Heart left ventricle (tissue), 16 donors: ENCODE measurements around the gene RPL38. TPM values are rescaled to one million over a fixed set of nuclear protein-coding genes. Genes with fewer than 3 reads are reported as not detected.
A peak's percentile ranks its signal among the peaks of the same experiment; 100 is the strongest.

Experiments
- ATAC-seq, 4 donors: fragments of 200-7000 bp; cut with Tn5 transposase; one replicate each; pipeline ENCODE4 v1.9.1; 2020 to 2022; ENCODE audit warnings: moderate library complexity in 4 of 4, mild to moderate bottlenecking in 3 of 4, moderate number of reproducible peaks in 1 of 4
- DNase-seq, 5 donors: peaks; one replicate each; pipeline ENCODE4 v3.0.0-alpha.2; 2020
- H3K27ac ChIP-seq, 12 donors: fragments of 200-600 bp; sonication (generic) in 4 of 12; one replicate each; pipeline versions ENCODE4 v1.5.0 to v1.8.0; 2016 to 2022; ENCODE audit warnings: mild to moderate bottlenecking in 2 of 12
- H3K27me3 ChIP-seq, 9 donors: fragments of 200-600 bp; sonication (generic) in 2 of 9; one replicate each; pipeline versions ENCODE4 v1.5.1 to v1.8.0; 2016 to 2022; ENCODE audit warnings: mild to moderate bottlenecking in 3 of 9
- H3K36me3 ChIP-seq, 9 donors: fragments of 200-600 bp; sonication (generic) in 2 of 9; one replicate each; pipeline versions ENCODE4 v1.5.0 to v1.8.0; 2018 to 2022; ENCODE audit warnings: mild to moderate bottlenecking in 2 of 9
- H3K4me1 ChIP-seq, 12 donors: fragments of 200-600 bp; sonication (generic) in 4 of 12; one replicate each; pipeline versions ENCODE4 v1.5.0 to v1.8.0; 2016 to 2022; ENCODE audit warnings: mild to moderate bottlenecking in 3 of 12
- H3K4me3 ChIP-seq, 12 donors: fragments of 200-600 bp; sonication (generic) in 4 of 12; one replicate each; pipeline versions ENCODE4 v1.5.0 to v1.8.0; 2017 to 2022; ENCODE audit warnings: mild to moderate bottlenecking in 9 of 12, moderate library complexity in 4 of 12
- H3K9me3 ChIP-seq, 12 donors: fragments of 200-600 bp; sonication (generic) in 4 of 12; one replicate each; pipeline versions ENCODE4 v1.5.0 to v1.8.0; 2016 to 2022; ENCODE audit warnings: mild to moderate bottlenecking in 1 of 12
- POLR2A ChIP-seq, 2 donors: fragments of 450-650 bp; IDR thresholded peaks; one replicate each; pipeline ENCODE4 v1.6.1; 2017; ENCODE audit warnings: antibody characterized with exemption in 2 of 2, mild to moderate bottlenecking in 2 of 2, moderate library complexity in 2 of 2
- WGBS, 4 donors: extraction: QIAGEN DNeasy Blood & Tissue Kit in 2 of 4; methylation state at CpG; one replicate each; pipeline versions ENCODE4 v1.1.5 to v1.1.7; 2013 to 2018; 5-methylcytosine and 5-hydroxymethylcytosine counted together
- intact Hi-C, 10 donors: fragments of 100-400 bp; cut with DNase I; formaldehyde crosslinking; loops; one replicate each; pipeline versions ENCODE4 v1.11.1 to v1.14.2; 2022
- long read RNA-seq, 3 donors: library from polyadenylated mRNA; unstranded; transcript quantifications; one replicate each; pipeline ENCODE4 v2.0.0, GENCODE V29; 2020 to 2021
- polyA plus RNA-seq, 2 donors: library from polyadenylated mRNA; stranded (reverse); fragments of 200-250 nt; gene quantifications; one replicate each; pipeline ENCODE4 v1.2.3, GENCODE V29; 2013
- total RNA-seq, 9 donors: library from RNA; depleted of rRNA in 2 of 9; stranded (reverse); fragments of >200 nt in 2 of 9; fragmentation: NEBNext Ultra II Directional in 3 of 9; extraction: Animal tissue kit (Norgen Biotek cat#: 25700) in 3 of 9; gene quantifications; one replicate each; pipeline versions ENCODE4 v1.1.0 to v1.2.4, GENCODE V29; 2016 to 2023
- TF ChIP-seq, protein P1 (sequence below), 12 donors: fragments of 200-600 bp; sonication (generic) in 4 of 12; IDR thresholded peaks; one replicate each; pipeline versions ENCODE4 v1.5.0 to v1.8.0; 2018 to 2022; ENCODE audit warnings: antibody characterized with exemption in 12 of 12, mild to moderate bottlenecking in 5 of 12
- donor health status: ischemic (EF 13 %, LVEDD 7.1; RV severe dilation, severe dysfunction).
- donor health status: healthy with polysubstance abuse.
- donor health status: DM: no; HTN: yes; CAD: no.
- donor health status: DM: no; HTN: no; CAD: no.
- donor health status: ischemic (EF 25% LVEDD 6.9; RV normal size, moderate dysfunction).
- donor health status: ischemic (EF 25% LVEDD 5.7; RV mildly dilated, moderate dysfunction).
- donor health status: healthy.
- donor health status: DM: yes; HTN: yes; CAD: no.
- donor health status: ischemic (EF 35%, LVEDD 5.7; RV mildly dilated, moderate dysfunction).
- donor health status: nonischemic (EF 11% LVEDD 7.7; RV severe dilation, severe dysfunction).
- donor health status: DM: yes; HTN: yes; CAD: no.
- donor health status: PGD.
- donor health status: ischemic (EF 29% LVEDD 5.4; RV normal size, mild dysfunction).
- donor health status: nonischemic (EF 23%, LVEDD 6.1; RV moderate dilation, normal function).

Gene RPL38
- 100 to 1,000 TPM; 244 to 836 (median 739) TPM for total RNA-seq
- 1,000 to 10,000 TPM in 1 of 2 donors, 100 to 1,000 TPM in 1; 903 to 1,830 TPM for polyA plus RNA-seq
- long read RNA-seq, donor 1, transcript RPL38-202 (5 exons, 431 nt): minor isoform, 31 of 184 reads
- long read RNA-seq, donor 1, transcript RPL38-201 (5 exons, 1,170 nt): major isoform, 140 of 184 reads
- long read RNA-seq, donor 1, transcript RPL38-206 (4 exons, 532 nt): minor isoform, 5 of 184 reads
- long read RNA-seq, donor 1, partial matches to known transcripts: 2 of 184 reads
- long read RNA-seq, donor 1, other reads (novel, unspliced or antisense): 1 of 184 reads
- long read RNA-seq, donor 2, transcript RPL38-202 (5 exons, 431 nt): minor isoform, 15 of 90 reads
- long read RNA-seq, donor 2, transcript RPL38-201 (5 exons, 1,170 nt): major isoform, 70 of 90 reads
- long read RNA-seq, donor 2, partial matches to known transcripts: 2 of 90 reads
- long read RNA-seq, donor 2, other reads (novel, unspliced or antisense): 0 of 90 reads
- long read RNA-seq, donor 3, transcript RPL38-206 (4 exons, 532 nt): minor isoform, 5 of 152 reads
- long read RNA-seq, donor 3, transcript RPL38-201 (5 exons, 1,170 nt): major isoform, 115 of 152 reads
- long read RNA-seq, donor 3, transcript RPL38-202 (5 exons, 431 nt): minor isoform, 25 of 152 reads
- long read RNA-seq, donor 3, partial matches to known transcripts: 5 of 152 reads
- long read RNA-seq, donor 3, other reads (novel, unspliced or antisense): 2 of 152 reads

DNA sequence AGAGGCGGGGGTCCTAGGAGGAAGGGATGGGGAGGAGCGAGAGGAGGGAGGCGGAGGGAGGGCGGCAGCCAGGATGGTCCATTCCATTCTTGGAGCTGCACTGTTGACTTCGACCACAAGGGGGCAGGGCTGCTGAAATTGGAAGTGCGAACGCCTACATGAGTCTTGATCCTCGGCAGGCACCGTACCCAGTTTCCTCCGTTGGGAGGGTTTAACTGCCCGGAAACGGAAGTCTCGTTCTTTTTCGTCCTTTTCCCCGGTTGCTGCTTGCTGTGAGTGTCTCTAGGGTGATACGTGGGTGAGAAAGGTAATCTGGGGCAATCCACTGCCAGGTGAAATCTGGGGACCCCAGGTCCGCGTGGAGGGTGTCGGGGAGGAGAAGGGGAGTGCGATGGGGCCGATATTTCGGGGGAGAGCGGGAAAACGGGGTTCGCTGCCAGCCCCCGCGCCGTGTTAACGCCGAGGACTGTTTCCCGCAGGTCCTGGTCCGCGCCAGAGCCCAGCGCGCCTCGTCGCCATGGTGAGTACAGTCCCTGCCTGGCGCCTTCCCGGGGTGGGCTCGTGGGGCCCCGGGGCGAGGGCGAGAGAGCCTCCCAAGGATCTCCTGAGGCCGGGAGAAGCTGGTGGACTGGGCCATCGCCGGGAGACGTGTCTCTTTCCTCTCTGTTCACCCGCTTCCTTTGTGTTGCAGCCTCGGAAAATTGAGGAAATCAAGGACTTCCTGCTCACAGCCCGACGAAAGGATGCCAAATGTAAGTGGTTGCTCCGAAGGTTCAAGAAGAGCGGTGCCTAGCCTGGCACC lies at the start of gene RPL38:
Gene RPL38 (plus strand): TSS at position 240 of the 802 bp plus-strand sequence. CDS start 278 bp downstream, at position 518.
- Histone ChIP-seq H3K4me3 (peak within 1 kb of the TSS; percentile 74 to 97 (median 90)), H3K9me3 (no peaks in the 10 kb centered on the region), H3K36me3 (peaks cover 0 to 44% (median 39%) of the 10 kb centered on the region in 9 donors), H3K4me1 (peaks cover 0 to 55% (median 37%) of the 10 kb centered on the region in 12 donors), H3K27me3 (peaks cover 0 to 23% (median 17%) of the 10 kb centered on the region in 9 donors), H3K27ac (peak within 1 kb of the TSS; percentile 58 to 93 (median 81))
- WGBS, 4 donors: 1% methylated on average over 27 to 53 of the region's 53 CpGs
- ATAC-seq (peak; percentile 81 to 89 (median 86)), DNase-seq (peak; percentile 94 to 97 (median 96))
- TF ChIP-seq, protein P1, sequence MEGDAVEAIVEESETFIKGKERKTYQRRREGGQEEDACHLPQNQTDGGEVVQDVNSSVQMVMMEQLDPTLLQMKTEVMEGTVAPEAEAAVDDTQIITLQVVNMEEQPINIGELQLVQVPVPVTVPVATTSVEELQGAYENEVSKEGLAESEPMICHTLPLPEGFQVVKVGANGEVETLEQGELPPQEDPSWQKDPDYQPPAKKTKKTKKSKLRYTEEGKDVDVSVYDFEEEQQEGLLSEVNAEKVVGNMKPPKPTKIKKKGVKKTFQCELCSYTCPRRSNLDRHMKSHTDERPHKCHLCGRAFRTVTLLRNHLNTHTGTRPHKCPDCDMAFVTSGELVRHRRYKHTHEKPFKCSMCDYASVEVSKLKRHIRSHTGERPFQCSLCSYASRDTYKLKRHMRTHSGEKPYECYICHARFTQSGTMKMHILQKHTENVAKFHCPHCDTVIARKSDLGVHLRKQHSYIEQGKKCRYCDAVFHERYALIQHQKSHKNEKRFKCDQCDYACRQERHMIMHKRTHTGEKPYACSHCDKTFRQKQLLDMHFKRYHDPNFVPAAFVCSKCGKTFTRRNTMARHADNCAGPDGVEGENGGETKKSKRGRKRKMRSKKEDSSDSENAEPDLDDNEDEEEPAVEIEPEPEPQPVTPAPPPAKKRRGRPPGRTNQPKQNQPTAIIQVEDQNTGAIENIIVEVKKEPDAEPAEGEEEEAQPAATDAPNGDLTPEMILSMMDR (IDR thresholded peaks at IDR 0.05): peak; percentile 86 to 98 (median 94)
- TF ChIP-seq POLR2A (IDR thresholded peaks at IDR 0.05): peak in 1 of 2 donors; percentile 85
- intact Hi-C loops: loop anchor here in 4 of 10 donors (1.0 to 10.0 kb wide), 3 partner anchors 158 to 251 kb away; partner anchors contain the start of gene BTBD17 (in 2 of the 4)

DNA sequence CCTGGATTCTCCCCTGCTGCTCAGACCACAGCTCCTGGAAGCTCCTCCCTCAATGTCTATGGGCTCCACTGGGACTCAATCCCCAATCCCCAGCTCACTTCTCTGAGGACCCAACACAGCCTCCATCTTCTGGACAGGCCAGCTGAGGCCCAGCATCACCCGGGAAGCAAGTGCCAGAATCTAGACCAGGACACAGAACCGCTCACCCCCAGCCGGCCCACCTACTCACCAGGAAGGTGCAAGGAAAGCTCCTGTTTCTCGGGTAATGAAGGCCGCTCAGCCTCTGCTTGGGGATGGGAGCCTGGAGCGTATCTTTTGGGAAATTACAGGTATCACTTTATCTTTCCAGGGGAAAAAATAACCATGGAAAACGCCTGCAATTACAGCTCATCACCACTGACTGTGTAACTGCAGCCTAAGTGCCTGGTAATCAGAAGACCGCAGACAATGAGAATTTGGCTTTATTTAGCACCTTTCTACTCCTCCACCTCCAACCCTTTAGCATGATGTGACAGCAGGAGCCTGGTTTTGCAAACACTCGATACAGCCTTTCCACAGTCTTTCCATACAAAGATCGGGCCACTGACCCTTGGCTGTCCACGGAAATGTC lies 49.6 kb upstream of the RPL38 start:
- ATAC-seq (no peak), DNase-seq (peak in 1 of 5 donors; percentile 6)
- TF ChIP-seq POLR2A (IDR thresholded peaks at IDR 0.05): no peak
- TF ChIP-seq, protein P1 (IDR thresholded peaks at IDR 0.05): peak in 1 of 12 donors; percentile 20
- no peaks in the 10 kb centered on the region for H3K36me3 ChIP-seq
- peaks cover 0 to 16% (median 4%) of the 10 kb centered on the region in 9 donors for H3K27me3 ChIP-seq
- H3K9me3 ChIP-seq: no peaks in the 10 kb centered on the region
- no peaks in the 10 kb centered on the region for H3K4me1 ChIP-seq
- H3K4me3 ChIP-seq: no peak overlapping the region
- intact Hi-C loops: no loop called here
- no peak overlapping the region for H3K27ac ChIP-seq
- 74 to 81% (median 76%) methylated on average over 11 of the region's 11 CpGs for WGBS, 4 donors

DNA sequence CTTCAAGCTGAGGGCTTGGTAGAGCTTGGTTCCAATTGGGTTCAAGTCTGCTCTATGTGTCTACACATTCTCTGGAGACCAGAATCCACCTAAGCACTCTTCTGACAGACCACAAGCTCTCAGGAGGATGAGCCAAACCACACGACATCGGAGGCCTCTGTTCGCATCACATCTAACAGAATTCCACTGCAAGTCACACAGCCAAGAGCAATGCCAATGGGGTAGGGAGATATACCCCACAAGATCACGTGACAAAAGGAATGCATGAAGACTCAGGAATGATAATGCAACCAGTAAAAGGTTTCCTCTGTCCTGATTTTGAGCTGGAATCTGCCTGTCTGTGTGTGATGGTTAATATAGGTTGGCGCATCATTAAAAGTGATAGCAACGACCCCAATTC lies 46.6 kb upstream of the RPL38 start:
- DNase-seq: no peak
- no peak for ATAC-seq
- intact Hi-C loops: no loop called here
- H3K4me3 ChIP-seq: no peak overlapping the region
- TF ChIP-seq, protein P1 (IDR thresholded peaks at IDR 0.05): no peak
- TF ChIP-seq POLR2A (IDR thresholded peaks at IDR 0.05): no peak
- no peaks in the 10 kb centered on the region for H3K4me1 ChIP-seq
- H3K36me3 ChIP-seq: no peaks in the 10 kb centered on the region
- WGBS, 4 donors: 82 to 88% (median 85%) methylated on average over 6 of the region's 6 CpGs
- H3K27me3 ChIP-seq: peaks cover 0 to 13% (median 0%) of the 10 kb centered on the region in 9 donors
- no peak overlapping the region for H3K27ac ChIP-seq
- H3K9me3 ChIP-seq: no peaks in the 10 kb centered on the region
